OCI-LY3 (cell line): ENCODE measurements around the gene CNTNAP2.

Experiments
- H2AFZ ChIP-seq: fragments of 200-600, 300-600 bp; shearing (Covaris generic); 2 replicates; pipeline ENCODE4 v1.6.0; 2014; ENCODE audit warnings: antibody characterized with exemption, low read depth, low read length
- H3K27ac ChIP-seq: fragments of 200-600, 300-600 bp; sonication (generic); 2 replicates; pipeline ENCODE4 v1.5.1; 2014; ENCODE audit warnings: mild to moderate bottlenecking, low read length, moderate library complexity, mixed read lengths
- H3K27me3 ChIP-seq: fragments of 200-600, 300-600 bp; sonication (generic); 2 replicates; pipeline ENCODE4 v1.6.1; 2014; ENCODE audit warnings: low read depth, low read length, mixed read lengths
- H3K36me3 ChIP-seq: fragments of 200-600, 300-600 bp; sonication (generic); replicated peaks from 2 replicates; pipeline ENCODE3; 2014; ENCODE audit warnings: low read depth, low read length, mixed read lengths
- H3K4me1 ChIP-seq: fragments of 300-600, 200-600 bp; sonication (generic); 2 replicates; pipeline ENCODE4 v1.6.1; 2014; ENCODE audit warnings: low read length, mixed read lengths
- H3K4me2 ChIP-seq: fragments of 200-600, 300-600 bp; sonication (generic); 2 replicates; pipeline ENCODE4 v1.6.1; 2014; ENCODE audit warnings: low read length, mixed read lengths
- H3K4me3 ChIP-seq: fragments of 300-600, 200-600 bp; sonication (generic); 2 replicates; pipeline ENCODE4 v1.5.1; 2014; ENCODE audit warnings: antibody characterized with exemption, mild to moderate bottlenecking, low read length, moderate library complexity
- H3K79me2 ChIP-seq: fragments of 300-600, 200-600 bp; shearing (Covaris generic); 2 replicates; pipeline ENCODE4 v1.6.1; 2014; ENCODE audit warnings: mild to moderate bottlenecking, low read length, mixed read lengths
- H3K9ac ChIP-seq: fragments of 300-600, 200-600 bp; shearing (Covaris generic); 2 replicates; pipeline ENCODE4 v1.6.0; 2014; ENCODE audit warnings: mild to moderate bottlenecking, low read length, moderate library complexity
- H3K9me3 ChIP-seq: fragments of 200-600, 300-600 bp; shearing (Covaris generic); 2 replicates; pipeline ENCODE4 v1.6.1; 2014; ENCODE audit warnings: low read length, mixed read lengths; ENCODE audit not compliant: insufficient read depth
- H4K20me1 ChIP-seq: fragments of 200-600, 300-600 bp; sonication (generic); 2 replicates; pipeline ENCODE4 v1.6.1; 2016; ENCODE audit warnings: low read length, mixed read lengths; ENCODE audit not compliant: insufficient read depth
- CTCF ChIP-seq: fragments of 200-600, 300-600 bp; sonication (generic); IDR thresholded peaks from 2 replicates; pipeline ENCODE4 v1.5.1; 2014; ENCODE audit warnings: antibody characterized with exemption, low read length, low read depth
- EZH2phosphoT487 ChIP-seq: fragments of 200-600 bp; shearing (Covaris generic); IDR thresholded peaks from 2 replicates; pipeline ENCODE4 v1.6.1; 2018; ENCODE audit warnings: antibody characterized with exemption, mixed run types, low read depth

CNTNAP2 gene

GRCh38 chr7:147413557-147413870 lies 1296.9 kb downstream of the CNTNAP2 start:
- H3K4me1 ChIP-seq = no peaks in the 10 kb centered on the region
- no peak overlapping the region for H3K27ac ChIP-seq
- H4K20me1 ChIP-seq = no peaks in the 10 kb centered on the region
- no peak overlapping the region for H3K4me3 ChIP-seq
- H3K79me2 ChIP-seq = no peaks in the 10 kb centered on the region
- no peak overlapping the region for H3K4me2 ChIP-seq
- no peak overlapping the region for H3K9ac ChIP-seq
- TF ChIP-seq EZH2phosphoT487 (no peak), CTCF (no peak)
- no peaks in the 10 kb centered on the region for H3K9me3 ChIP-seq
- H2AFZ ChIP-seq = no peak overlapping the region
- no peaks in the 10 kb centered on the region for H3K27me3 ChIP-seq
- H3K36me3 ChIP-seq = no peaks in the 10 kb centered on the region

DNA sequence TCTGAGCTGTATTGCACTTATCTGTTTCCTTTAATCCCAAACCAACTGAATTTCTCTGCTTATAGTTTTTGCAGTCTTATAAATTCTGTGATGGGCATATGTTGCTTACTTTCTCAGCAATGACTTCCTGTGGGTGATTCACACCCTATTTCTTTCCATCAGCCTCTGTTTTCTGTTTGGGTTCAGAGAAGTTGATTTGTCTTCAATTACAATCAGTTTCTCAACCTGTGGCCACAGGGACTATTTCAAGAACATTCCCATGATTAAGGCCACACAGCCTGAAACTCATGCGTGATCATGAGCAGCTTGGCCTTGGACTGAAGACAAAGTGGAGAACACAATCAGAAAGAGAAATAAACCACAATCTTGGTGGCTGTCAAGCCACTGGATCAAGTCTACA lies 1299.4 kb downstream of the CNTNAP2 start:
- H3K9me3 ChIP-seq = no peaks in the 10 kb centered on the region
- no peaks in the 10 kb centered on the region for H3K36me3 ChIP-seq
- no peak overlapping the region for H3K4me2 ChIP-seq
- no peak overlapping the region for H3K27ac ChIP-seq
- no peak for TF ChIP-seq EZH2phosphoT487
- TF ChIP-seq CTCF = no peak
- no peaks in the 10 kb centered on the region for H3K4me1 ChIP-seq
- H4K20me1 ChIP-seq = no peaks in the 10 kb centered on the region
- no peak overlapping the region for H3K9ac ChIP-seq
- no peaks in the 10 kb centered on the region for H3K79me2 ChIP-seq
- H3K27me3 ChIP-seq = no peaks in the 10 kb centered on the region
- H3K4me3 ChIP-seq = no peak overlapping the region
- H2AFZ ChIP-seq = no peak overlapping the region

DNA sequence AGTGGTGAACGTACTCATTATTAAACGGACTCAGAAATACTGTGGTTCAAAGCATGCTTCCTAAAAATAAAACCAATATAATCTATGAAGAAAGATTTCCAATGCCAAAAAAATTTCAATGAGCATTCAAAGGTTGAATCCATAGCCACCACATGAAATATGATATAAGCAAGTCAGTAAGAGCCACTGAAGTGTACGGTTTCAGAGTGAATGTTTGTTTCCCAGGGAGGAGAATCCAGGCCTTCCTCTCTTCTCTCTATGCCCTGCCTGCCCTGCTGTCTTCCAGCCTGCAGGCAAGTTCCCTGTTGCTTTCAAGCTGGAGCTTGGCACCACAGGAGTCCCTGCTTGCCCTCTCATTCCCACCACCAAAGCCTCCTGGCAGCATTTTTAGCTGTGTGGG lies 1302.4 kb downstream of the CNTNAP2 start:
- no peaks in the 10 kb centered on the region for H4K20me1 ChIP-seq
- H3K9ac ChIP-seq = no peak overlapping the region
- no peaks in the 10 kb centered on the region for H3K4me1 ChIP-seq
- no peak overlapping the region for H3K4me2 ChIP-seq
- no peaks in the 10 kb centered on the region for H3K79me2 ChIP-seq
- no peak overlapping the region for H3K27ac ChIP-seq
- H3K4me3 ChIP-seq = no peak overlapping the region
- no peaks in the 10 kb centered on the region for H3K27me3 ChIP-seq
- no peak for TF ChIP-seq EZH2phosphoT487
- TF ChIP-seq CTCF = no peak
- no peak overlapping the region for H2AFZ ChIP-seq
- H3K9me3 ChIP-seq = no peaks in the 10 kb centered on the region
- no peaks in the 10 kb centered on the region for H3K36me3 ChIP-seq

DNA sequence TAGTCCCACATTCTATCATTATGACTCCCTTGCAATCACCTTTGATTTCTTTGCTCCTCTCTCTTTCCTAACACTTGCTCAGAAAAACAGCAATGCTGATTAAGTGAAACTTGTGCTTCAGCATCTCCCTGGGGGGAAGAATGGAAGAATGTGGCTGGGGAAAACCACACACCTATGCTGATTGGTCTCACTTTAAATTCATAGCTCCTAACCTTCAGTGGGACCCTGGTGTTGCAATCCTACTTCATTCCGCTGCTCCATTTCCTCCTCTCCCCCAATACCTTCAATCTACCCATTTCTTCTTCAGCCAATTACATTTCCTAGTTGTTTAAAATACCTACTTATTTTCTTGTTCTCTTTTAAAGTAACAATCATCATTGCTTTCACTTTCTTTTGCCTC lies 1307.3 kb downstream of the CNTNAP2 start:
- no peaks in the 10 kb centered on the region for H3K4me1 ChIP-seq
- no peaks in the 10 kb centered on the region for H3K36me3 ChIP-seq
- H3K9ac ChIP-seq = no peak overlapping the region
- H3K79me2 ChIP-seq = no peaks in the 10 kb centered on the region
- TF ChIP-seq CTCF = no peak
- TF ChIP-seq EZH2phosphoT487 = no peak
- no peaks in the 10 kb centered on the region for H3K9me3 ChIP-seq
- no peak overlapping the region for H3K4me3 ChIP-seq
- no peak overlapping the region for H3K4me2 ChIP-seq
- H3K27me3 ChIP-seq = no peaks in the 10 kb centered on the region
- no peak overlapping the region for H3K27ac ChIP-seq
- no peaks in the 10 kb centered on the region for H4K20me1 ChIP-seq
- no peak overlapping the region for H2AFZ ChIP-seq
